ENCODE results near the gene MRPL19. TPM values are rescaled to one million over a fixed set of nuclear protein-coding genes. Genes with fewer than 3 reads are reported as not detected.

MRPL19 gene
- total and polyA plus RNA-seq, 10 of the 15 experiments (the other 5 are each of a cell fraction or from before 2014, with no cell fraction given), result 13.1 to 99.0 (median 56.6) TPM

- no peak overlapping the region for H3K27ac ChIP-seq (ENCODE audit: control insufficient read depth, insufficient read depth)
- no peaks in the 10 kb centered on the region for H4K20me1 ChIP-seq (ENCODE audit: control insufficient read depth, insufficient read depth)
- BruUV-seq (replicated peaks), result no TSS peak
- DNase-seq (ENCODE audit: low read depth, low spot score) (no peak), FAIRE-seq (peak; percentile 59), ATAC-seq (no peak)
- peak in 1 of 2 experiments; percentile 18; a peak in 1 of 4 replicates for TF ChIP-seq IKZF2 (IDR thresholded peaks at IDR 0.05)
- TF ChIP-seq IKZF1 (conservative IDR thresholded peaks at IDR 0.05), result 0 out of 2 replicates have a peak, but pooled peaks have one; percentile 16
- no peak for TF ChIP-seq SRF (IDR thresholded peaks at IDR 0.05; ENCODE audit: low read depth in 2 of 2, low read length in 2 of 2)
- TF ChIP-seq CHD4 (IDR thresholded peaks at IDR 0.05), result no peak
- TF ChIP-seq PAX5 (IDR thresholded peaks at IDR 0.05; ENCODE audit: borderline replicate concordance, low read depth, low read length), result peak; percentile 95
- no peak for TF ChIP-seq RFX5 (IDR thresholded peaks at IDR 0.05; ENCODE audit: low read depth, low read length)
- peak; percentile 28; the same call in 1 of the 2 replicates for TF ChIP-seq RUNX3 (IDR thresholded peaks at IDR 0.05; ENCODE audit: low read length)
- no peaks in the 10 kb centered on the region for H3K79me2 ChIP-seq (ENCODE audit: control insufficient read depth, insufficient read depth, low read length)
- no peak overlapping the region for H3K4me3 ChIP-seq
- no peak overlapping the region for H2AFZ ChIP-seq (ENCODE audit: control insufficient read depth, low read depth, low read length)
- RAD21 ChIA-PET (ENCODE audit: unreplicated experiment), result interaction anchor here (0.9 to 3.1 kb wide), 6 partner anchors 59 to 686 kb away, joined by 3 to 19 read pairs (median 3); partner anchors contain the start of gene TACR1
- H3K9me3 ChIP-seq (replicated peaks; ENCODE audit: control insufficient read depth, insufficient read depth, low read length), result no peaks in the 10 kb centered on the region
- H3K27me3 ChIP-seq (replicated peaks in 1 of 2; ENCODE audit: control insufficient read depth in 2 of 2, insufficient read depth in 2 of 2, low read length in 1 of 2), result no peaks in the 10 kb centered on the region
- WGBS (ENCODE audit: insufficient coverage, insufficient replicate concordance, low lambda C conversion rate, missing lambda C conversion rate), result 26% methylated on average over 6 of the region's 6 CpGs
- intact Hi-C loops (cut with micrococcal nuclease; ENCODE audit: unreplicated experiment) (loop anchor here (5.0 kb wide), 3 partner anchors 204 to 689 kb away; no protein-coding TSS in a partner anchor), in situ Hi-C loops (cut with MboI) (loop anchor here (5.0 to 10.0 kb wide), 4 partner anchors 139 to 911 kb away; no protein-coding TSS in a partner anchor)
- H3K9ac ChIP-seq (ENCODE audit: control insufficient read depth, insufficient read depth, low read length), result no peak overlapping the region
- SMC1A ChIA-PET (ENCODE audit: uncharacterized antibody, unreplicated experiment), result interaction anchor here (0.6 to 3.4 kb wide), 15 partner anchors 10 to 925 kb away, joined by 3 to 13 read pairs (median 4); no protein-coding TSS in a partner anchor
- no peaks in the 10 kb centered on the region for H3K36me3 ChIP-seq (ENCODE audit: control insufficient read depth in 2 of 2, insufficient read depth in 2 of 2, low read length in 1 of 2)
- H3K4me1 ChIP-seq (ENCODE audit: control insufficient read depth, insufficient read depth, low read length), result 0 out of 2 replicates have a peak, but pooled peaks cover 2% of the 10 kb centered on the region
- no peak overlapping the region for H3K4me2 ChIP-seq (ENCODE audit: control insufficient read depth, insufficient read depth)
- POLR2A ChIA-PET, result no interaction called here
- CTCF ChIA-PET, result interaction anchor here (0.6 to 2.3 kb wide), 14 partner anchors 10 to 1100 kb away, joined by 3 to 15 read pairs (median 4); no protein-coding TSS in a partner anchor
Observed at GRCh38 chr2:75605770-75606529, 40.6 kb upstream of the MRPL19 start.
